Activated CD8-positive, alpha-beta memory T cell treated with anti-CD3 and anti-CD28 coated beads for 1 hour (primary cell): ENCODE results near the gene CSF3R.
A peak's percentile ranks its signal among the peaks of the same experiment; 100 is the strongest.

ENCODE experiments used
- DNase-seq, 2 donors: peaks; one replicate each; pipeline ENCODE4 v3.0.0-alpha.2; 2020; ENCODE audit warnings: low read depth in 1 of 2; ENCODE audit errors: extremely low read depth in 1 of 2

Gene CSF3R

DNA sequence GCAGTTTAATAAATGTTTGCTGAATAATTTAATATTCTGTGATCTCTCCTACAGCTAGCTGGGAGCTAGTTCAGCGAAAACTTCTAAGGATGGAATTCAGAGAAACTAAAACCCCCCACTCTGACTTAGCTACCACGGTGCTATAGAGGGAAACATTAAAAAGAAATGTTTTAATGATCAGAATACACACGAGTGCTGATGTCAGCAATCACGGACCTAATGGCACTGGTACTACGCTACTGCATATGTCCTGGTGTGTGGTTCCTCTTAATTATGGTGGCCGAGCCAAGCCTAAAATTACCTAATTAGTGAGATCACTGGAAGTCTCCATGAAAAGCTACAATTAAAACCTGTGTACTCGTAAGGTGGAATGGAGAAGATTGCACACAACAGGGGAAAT, 61.1 kb downstream of the CSF3R start:
- no peak for DNase-seq

DNA sequence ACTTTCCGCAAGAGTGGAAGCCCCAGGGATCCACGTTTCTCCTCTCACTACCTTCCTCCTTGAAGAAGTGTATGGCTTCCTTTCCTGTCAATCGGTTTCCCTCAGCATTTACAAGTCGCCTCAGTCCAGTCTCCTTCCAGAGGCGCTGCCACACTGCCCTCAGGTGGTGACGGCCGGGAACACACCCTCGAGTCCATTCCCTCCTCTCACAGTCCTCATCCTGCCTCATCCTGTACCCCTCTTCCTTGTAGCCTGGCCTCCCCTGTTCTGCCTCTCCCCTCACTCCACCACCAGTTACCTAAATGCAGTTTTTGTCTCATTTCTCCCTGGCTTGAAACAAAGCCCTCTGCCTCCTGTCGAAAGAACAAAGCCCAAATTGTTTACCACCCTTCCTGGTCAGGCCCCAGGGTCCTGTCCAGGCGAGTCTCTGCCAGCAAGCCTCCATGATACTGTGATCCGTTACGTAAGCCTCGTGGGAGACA, 61.8 kb downstream of the CSF3R start:
- DNase-seq, result peak; percentile 74 to 85

DNA sequence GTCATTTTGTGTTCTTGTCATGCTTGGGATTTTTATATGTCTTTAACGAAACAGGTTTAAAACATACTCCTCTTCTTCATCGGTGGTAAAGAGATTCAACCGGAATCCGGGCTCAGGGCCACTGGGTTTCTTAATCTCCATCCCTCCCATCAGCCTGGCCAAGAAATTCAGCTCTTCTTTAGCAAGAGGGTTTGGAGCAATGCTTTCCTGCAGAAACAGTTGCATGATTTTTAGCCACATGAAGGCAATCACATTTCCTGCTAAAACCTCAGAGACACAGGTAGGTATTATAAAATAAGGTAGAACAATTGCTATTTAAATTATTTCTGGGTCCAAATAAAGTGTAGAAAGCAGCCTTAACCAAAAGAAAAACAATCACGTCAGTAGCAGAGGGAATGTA, 62.3 kb downstream of the CSF3R start:
- DNase-seq, result no peak

DNA sequence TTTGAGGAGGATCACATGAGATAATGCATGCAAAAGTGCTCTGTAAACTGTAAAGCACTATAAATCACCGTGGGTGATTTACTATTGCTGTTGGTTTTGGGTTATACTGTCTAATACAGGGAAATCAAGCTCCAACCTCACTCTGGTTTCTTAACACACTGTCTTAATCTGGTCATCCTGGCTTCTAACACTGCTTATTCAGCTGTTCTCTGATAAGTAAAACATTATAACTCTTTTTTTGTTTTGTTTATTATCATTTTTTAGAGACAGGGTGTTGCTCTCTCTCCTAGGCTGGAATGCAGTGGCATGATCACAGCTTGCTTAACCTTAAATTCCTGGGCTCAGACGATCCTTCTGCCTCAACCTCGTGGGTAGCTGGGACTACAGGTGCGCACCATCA, 63.1 kb downstream of the CSF3R start:
- no peak for DNase-seq

DNA sequence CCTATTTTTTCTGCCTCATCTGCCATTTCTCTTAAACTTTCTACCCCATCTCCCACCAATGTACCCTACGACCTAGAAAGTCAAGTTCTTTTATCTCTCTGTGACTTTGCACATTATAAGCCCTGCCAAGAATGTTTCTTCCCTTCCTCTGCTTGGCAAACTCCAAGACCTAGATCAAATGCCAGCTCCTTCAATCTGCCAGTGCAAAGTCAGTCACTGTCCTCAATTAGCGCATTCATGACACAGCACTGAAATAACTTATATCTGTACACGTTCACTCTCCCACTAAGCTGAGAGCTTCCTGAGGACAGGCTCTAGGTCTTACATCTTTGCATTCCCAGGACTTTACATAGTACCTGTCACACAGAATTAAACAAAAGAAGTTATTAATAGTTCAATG, 63.6 kb downstream of the CSF3R start:
- no peak for DNase-seq

DNA sequence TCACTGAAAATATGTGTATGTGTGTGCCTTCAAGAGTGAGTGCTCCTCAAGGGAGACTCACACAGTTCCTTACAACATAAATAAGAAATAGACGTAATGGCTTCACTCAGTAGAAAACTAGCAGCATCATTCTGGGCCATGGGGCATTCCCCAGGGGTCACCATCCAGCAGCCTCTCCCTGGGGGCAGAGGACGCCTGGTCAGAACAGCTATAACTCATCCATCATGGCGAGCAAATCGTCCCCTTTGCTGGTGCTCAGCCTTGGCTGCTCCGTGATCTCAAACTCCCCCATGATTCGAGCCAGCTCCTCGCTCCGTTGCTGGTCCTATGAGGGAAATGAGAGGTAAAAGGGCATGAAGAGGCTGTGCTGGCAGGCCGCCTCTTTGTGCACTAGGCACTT, 64.8 kb downstream of the CSF3R start:
- no peak for DNase-seq
